IMR-90 (cell line): ENCODE measurements around the gene TMC1.

Experiments
- CHD1 ChIP-seq: IDR thresholded peaks from 2 replicates; pipeline ENCODE4 v1.6.1; 2012; ENCODE audit warnings: low read depth, low read length, improper control_type of control experiment
- MAZ ChIP-seq: IDR thresholded peaks from 2 replicates; pipeline ENCODE4 v1.6.1; 2012; ENCODE audit warnings: low read depth, mild to moderate bottlenecking, low read length, improper control_type of control experiment, moderate library complexity, borderline replicate concordance
- POLR2A ChIP-seq: IDR thresholded peaks from 2 replicates; pipeline ENCODE4 v1.6.1; 2012; ENCODE audit warnings: mild to moderate bottlenecking, low read depth, low read length
- RAD21 ChIP-seq: IDR thresholded peaks from 2 replicates; pipeline ENCODE4 v1.6.1; 2012; ENCODE audit warnings: low read length, improper control_type of control experiment
- RFX5 ChIP-seq: IDR thresholded peaks from 2 replicates; pipeline ENCODE4 v1.8.0; 2012; ENCODE audit warnings: low read depth, mild to moderate bottlenecking, low read length, moderate library complexity
- SMC3 ChIP-seq: fragments of 150-350 bp; IDR thresholded peaks from 2 replicates; pipeline ENCODE4 v1.6.1; 2016; ENCODE audit warnings: low read depth, mild to moderate bottlenecking, antibody characterized with exemption, low read length, moderate library complexity
- TF ChIP-seq, protein P1 (sequence below): conservative IDR thresholded peaks from 2 replicates; pipeline ENCODE4 v1.5.1; 2012; ENCODE audit warnings: mild to moderate bottlenecking, low read depth, low read length, improper control_type of control experiment
- TF ChIP-seq, protein P2 (sequence below): fragments of 150-350 bp; IDR thresholded peaks from 2 replicates; pipeline ENCODE4 v1.6.1; 2016; ENCODE audit warnings: low read depth, mild to moderate bottlenecking, low read length, moderate library complexity, borderline replicate concordance

DNA sequence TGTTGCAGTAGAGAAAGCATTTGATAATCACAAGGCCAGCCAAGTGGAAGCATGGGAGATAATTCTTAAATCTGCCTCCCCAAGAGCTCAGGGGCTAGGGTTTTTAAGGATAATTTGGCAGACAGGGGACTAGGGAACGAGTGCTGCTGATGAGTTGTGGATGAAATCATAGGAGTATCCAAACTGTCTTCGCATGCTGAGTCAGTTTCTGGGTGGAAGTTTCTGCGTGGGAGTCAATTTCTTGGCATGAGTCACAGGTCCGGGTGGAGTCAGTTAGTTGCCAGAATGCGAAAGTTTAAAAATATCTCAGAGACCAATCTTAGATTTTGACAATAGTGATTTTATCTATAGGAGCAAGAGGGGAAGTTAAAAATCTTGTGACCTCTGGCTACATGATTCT is 112.6 kb downstream of the TMC1 start:
- TF ChIP-seq SMC3 (no peak), POLR2A (no peak), RAD21 (no peak), RFX5 (no peak), CHD1 (no peak), MAZ (no peak)
- TF ChIP-seq, protein P1, sequence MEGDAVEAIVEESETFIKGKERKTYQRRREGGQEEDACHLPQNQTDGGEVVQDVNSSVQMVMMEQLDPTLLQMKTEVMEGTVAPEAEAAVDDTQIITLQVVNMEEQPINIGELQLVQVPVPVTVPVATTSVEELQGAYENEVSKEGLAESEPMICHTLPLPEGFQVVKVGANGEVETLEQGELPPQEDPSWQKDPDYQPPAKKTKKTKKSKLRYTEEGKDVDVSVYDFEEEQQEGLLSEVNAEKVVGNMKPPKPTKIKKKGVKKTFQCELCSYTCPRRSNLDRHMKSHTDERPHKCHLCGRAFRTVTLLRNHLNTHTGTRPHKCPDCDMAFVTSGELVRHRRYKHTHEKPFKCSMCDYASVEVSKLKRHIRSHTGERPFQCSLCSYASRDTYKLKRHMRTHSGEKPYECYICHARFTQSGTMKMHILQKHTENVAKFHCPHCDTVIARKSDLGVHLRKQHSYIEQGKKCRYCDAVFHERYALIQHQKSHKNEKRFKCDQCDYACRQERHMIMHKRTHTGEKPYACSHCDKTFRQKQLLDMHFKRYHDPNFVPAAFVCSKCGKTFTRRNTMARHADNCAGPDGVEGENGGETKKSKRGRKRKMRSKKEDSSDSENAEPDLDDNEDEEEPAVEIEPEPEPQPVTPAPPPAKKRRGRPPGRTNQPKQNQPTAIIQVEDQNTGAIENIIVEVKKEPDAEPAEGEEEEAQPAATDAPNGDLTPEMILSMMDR = no peak
- TF ChIP-seq, protein P2, sequence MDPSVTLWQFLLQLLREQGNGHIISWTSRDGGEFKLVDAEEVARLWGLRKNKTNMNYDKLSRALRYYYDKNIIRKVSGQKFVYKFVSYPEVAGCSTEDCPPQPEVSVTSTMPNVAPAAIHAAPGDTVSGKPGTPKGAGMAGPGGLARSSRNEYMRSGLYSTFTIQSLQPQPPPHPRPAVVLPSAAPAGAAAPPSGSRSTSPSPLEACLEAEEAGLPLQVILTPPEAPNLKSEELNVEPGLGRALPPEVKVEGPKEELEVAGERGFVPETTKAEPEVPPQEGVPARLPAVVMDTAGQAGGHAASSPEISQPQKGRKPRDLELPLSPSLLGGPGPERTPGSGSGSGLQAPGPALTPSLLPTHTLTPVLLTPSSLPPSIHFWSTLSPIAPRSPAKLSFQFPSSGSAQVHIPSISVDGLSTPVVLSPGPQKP = no peak
